Motor neuron (in vitro differentiated cells): Measurements from ENCODE around the gene NUDT4. TPM values are rescaled to one million over a fixed set of nuclear protein-coding genes. Genes with fewer than 3 reads are reported as not detected.

Experiments used
- ATAC-seq, 8 experiments: fragments of 200-7000 bp; cut with Tn5 transposase; replicated peaks in 6 of 8; 2 replicates each; pipeline ENCODE4 v1.8.0; 2021; ENCODE audit warnings: mild to moderate bottlenecking in 8 of 8, moderate library complexity in 8 of 8
- H3K27ac ChIP-seq, 2 donors: fragments of 250-450 bp; sonication (Bioruptor Pico); 2 replicates each; pipeline ENCODE4 v1.9.0; 2021; ENCODE audit warnings: antibody characterized with exemption in 2 of 2, mild to moderate bottlenecking in 2 of 2, moderate library complexity in 1 of 2
- H3K4me1 ChIP-seq, 2 donors: fragments of 250-450 bp; sonication (Bioruptor Pico); replicated peaks in 1 of 2; 2 replicates each; pipeline ENCODE4 v1.6.1; 2021; ENCODE audit warnings: antibody characterized with exemption in 2 of 2, mild to moderate bottlenecking in 2 of 2, moderate library complexity in 1 of 2
- H3K4me3 ChIP-seq, 5 donors: fragments of 250-450 bp; sonication (Bioruptor Pico); 2 replicates each; pipeline ENCODE4 v1.9.0; 2021; ENCODE audit warnings: antibody characterized with exemption in 5 of 5, mild to moderate bottlenecking in 5 of 5, moderate library complexity in 4 of 5
- WGBS, 10 experiments: fragments of 450-650 bp; shearing (Covaris generic); methylation state at CpG; one replicate each; pipeline ENCODE4 v1.0.0; 2022; 5-methylcytosine and 5-hydroxymethylcytosine counted together
- in situ Hi-C, 9 experiments: fragments of 400-800 bp; cut with MboI; loops; one replicate each; pipeline ENCODE4 v1.15.0; 2021; ENCODE audit warnings: low sequenced_read_pairs in 9 of 9, low pct_unique_long_range_greater_than_20kb in 2 of 9; ENCODE audit not compliant: unreplicated experiment in 9 of 9
- total RNA-seq, 8 experiments: library from RNA; unstranded; fragments of 300-600 nt; gene quantifications; 2 replicates each; pipeline versions ENCODE4 v1.2.3 to v1.2.4, GENCODE V29; 2022

Gene NUDT4
- total RNA-seq, 8 experiments from 2014 or later = 31.8 to 75.1 (median 39.7) TPM

DNA sequence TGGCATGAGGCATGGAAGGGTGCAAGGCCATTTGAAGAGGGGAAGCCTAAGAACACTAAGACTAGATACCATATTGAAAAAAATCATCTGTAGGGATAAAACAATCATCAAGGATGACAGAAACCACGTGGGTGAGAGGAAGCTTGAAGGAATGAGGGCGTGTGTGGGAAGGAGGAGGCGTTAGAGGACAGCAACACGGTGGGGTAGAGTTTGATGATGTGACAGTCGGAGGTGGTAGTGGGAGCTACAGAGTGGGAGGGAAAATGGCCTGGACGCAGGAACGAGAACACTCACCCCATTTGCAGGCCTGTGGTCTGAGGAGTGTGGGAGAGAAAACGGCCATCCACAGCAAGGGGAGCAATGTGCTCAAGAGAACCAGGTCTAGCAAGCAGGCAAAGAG, 25.4 kb upstream of the NUDT4 start:
- WGBS, 10 experiments = 50 to 96% (median 62%) methylated on average over 1 to 7 of the region's 8 CpGs

DNA sequence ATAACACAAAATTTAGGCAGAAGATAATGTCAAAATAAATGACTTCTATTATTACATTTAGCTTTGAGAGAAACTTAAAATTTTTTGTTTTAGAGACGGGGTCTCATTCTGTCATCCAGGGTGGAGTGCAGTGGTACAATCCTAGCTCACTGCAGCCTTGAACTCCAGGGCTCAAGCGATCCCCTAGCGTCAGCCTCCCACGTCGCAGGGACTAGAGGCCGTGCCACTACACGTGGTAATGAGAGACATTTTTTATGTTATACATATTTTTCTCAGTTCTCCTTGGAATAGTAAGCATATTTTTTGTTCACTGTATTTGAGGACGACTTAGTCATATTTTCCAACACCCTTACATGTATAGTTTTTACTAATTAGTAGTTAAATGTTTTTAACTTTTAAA, 21.5 kb upstream of the NUDT4 start:
- no peak overlapping the region for H3K4me3 ChIP-seq
- 80 to 100% (median 89%) methylated on average over 3 to 8 of the region's 8 CpGs; no CpG with 5 or more reads in 1 of the 10 experiments for WGBS, 10 experiments
- H3K27ac ChIP-seq = no peak overlapping the region
- ATAC-seq = no peak
- in situ Hi-C loops = no loop called here
- H3K4me1 ChIP-seq = no peaks in the 10 kb centered on the region

More for the DNA sequence above, 25.4 kb upstream of the NUDT4 start:
- Histone ChIP-seq H3K4me1 (peaks cover 2 to 4% of the 10 kb centered on the region in 2 donors), H3K4me3 (no peak overlapping the region), H3K27ac (no peak overlapping the region)
- no peak for ATAC-seq
- in situ Hi-C loops = no loop called here

DNA sequence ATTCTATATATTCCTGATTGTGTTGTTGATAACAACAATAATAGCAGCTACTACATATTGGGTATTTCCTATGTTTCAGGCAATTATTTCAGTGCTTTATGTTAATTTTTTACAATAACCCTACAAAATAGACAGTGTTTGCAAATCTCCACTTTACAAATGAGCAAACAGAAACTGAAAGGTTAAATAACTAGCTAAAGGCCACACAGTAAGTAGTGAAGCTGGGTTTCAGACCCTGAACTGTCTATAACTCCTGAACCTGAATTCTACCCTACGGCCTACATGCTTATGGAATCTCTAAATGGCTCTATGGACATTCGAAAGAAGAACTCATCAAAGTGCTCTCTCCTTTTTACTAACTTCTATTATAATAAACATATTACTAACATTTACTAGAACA, 19.7 kb upstream of the NUDT4 start:
- Histone ChIP-seq H3K4me3 (no peak overlapping the region), H3K4me1 (no peaks in the 10 kb centered on the region), H3K27ac (no peak overlapping the region)
- in situ Hi-C loops = no loop called here
- no peak for ATAC-seq
- 88 to 100% (median 95%) methylated on average over 1 to 2 of the region's 2 CpGs; no CpG with 5 or more reads in 2 of the 10 experiments for WGBS, 10 experiments

DNA sequence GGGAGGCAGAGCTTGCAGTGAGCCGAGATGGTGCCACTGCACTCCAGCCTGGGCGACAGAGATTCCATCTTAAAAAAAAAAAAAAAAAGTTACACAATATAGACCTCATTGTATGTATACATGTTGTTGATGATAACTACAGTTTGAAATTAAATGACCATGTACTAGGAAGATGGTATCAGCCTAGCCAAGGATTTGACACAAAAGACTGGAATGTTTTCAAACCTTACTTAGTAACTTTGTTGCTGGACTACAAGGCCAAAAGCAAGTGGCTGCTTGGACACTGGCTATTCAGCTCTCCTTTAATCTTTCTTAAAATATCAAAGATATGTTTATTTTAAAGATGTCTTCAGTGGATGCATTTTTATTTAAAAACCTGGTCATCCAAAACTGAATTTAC, 18.9 kb upstream of the NUDT4 start:
- no peak overlapping the region for H3K27ac ChIP-seq
- 80 to 100% (median 100%) methylated on average over 1 of the region's 2 CpGs; no CpG with 5 or more reads in 6 of the 10 experiments for WGBS, 10 experiments

GRCh38 chr12:93360688-93361087, 17.0 kb upstream of the NUDT4 start:
- peak in 1 of 8 experiments; percentile 53 for ATAC-seq
- in situ Hi-C loops = no loop called here
- Histone ChIP-seq H3K4me1 (no peaks in the 10 kb centered on the region), H3K4me3 (no peak overlapping the region), H3K27ac (no peak overlapping the region)
- 38 to 100% (median 68%) methylated on average over 1 to 2 of the region's 2 CpGs; no CpG with 5 or more reads in 3 of the 10 experiments for WGBS, 10 experiments

More for the DNA sequence above, 18.9 kb upstream of the NUDT4 start:
- Histone ChIP-seq H3K4me3 (no peak overlapping the region), H3K4me1 (no peaks in the 10 kb centered on the region)
- in situ Hi-C loops = no loop called here
- ATAC-seq = no peak

GRCh38 chr12:93361151-93361919, 16.4 kb upstream of the NUDT4 start:
- ATAC-seq = peak in 2 of 8 experiments; percentile 46 to 72
- in situ Hi-C loops = no loop called here
- H3K4me1 ChIP-seq = no peaks in the 10 kb centered on the region
- no peak overlapping the region for H3K27ac ChIP-seq
- WGBS, 10 experiments = 16 to 100% (median 79%) methylated on average over 1 to 5 of the region's 5 CpGs
- H3K4me3 ChIP-seq = no peak overlapping the region

GRCh38 chr12:93363841-93364297, 13.9 kb upstream of the NUDT4 start:
- Histone ChIP-seq H3K4me3 (no peak overlapping the region), H3K4me1 (no peaks in the 10 kb centered on the region), H3K27ac (no peak overlapping the region)
- 49 to 100% (median 83%) methylated on average over 1 to 3 of the region's 3 CpGs; no CpG with 5 or more reads in 1 of the 10 experiments for WGBS, 10 experiments
- no peak for ATAC-seq
- in situ Hi-C loops = no loop called here

GRCh38 chr12:93365616-93366405, 11.9 kb upstream of the NUDT4 start:
- no peak overlapping the region for H3K4me3 ChIP-seq
- ATAC-seq = no peak
- H3K4me1 ChIP-seq = no peaks in the 10 kb centered on the region
- in situ Hi-C loops = no loop called here
- 31 to 100% (median 84%) methylated on average over 1 to 7 of the region's 7 CpGs; no CpG with 5 or more reads in 1 of the 10 experiments for WGBS, 10 experiments
- no peak overlapping the region for H3K27ac ChIP-seq

GRCh38 chr12:93366422-93366821, 11.3 kb upstream of the NUDT4 start:
- H3K4me3 ChIP-seq = no peak overlapping the region
- H3K4me1 ChIP-seq = no peaks in the 10 kb centered on the region
- H3K27ac ChIP-seq = no peak overlapping the region
- 21 to 100% (median 80%) methylated on average over 1 to 4 of the region's 4 CpGs; no CpG with 5 or more reads in 1 of the 10 experiments for WGBS, 10 experiments
- ATAC-seq = no peak
- in situ Hi-C loops = no loop called here

- WGBS, 10 experiments = 94 to 100% (median 100%) methylated on average over 3 of the region's 3 CpGs; no CpG with 5 or more reads in 3 of the 10 experiments
- Histone ChIP-seq H3K4me3 (no peak overlapping the region), H3K27ac (no peak overlapping the region), H3K4me1 (no peaks in the 10 kb centered on the region)
- in situ Hi-C loops = no loop called here
- ATAC-seq = no peak
Observed at GRCh38 chr12:93368766-93369165, 9.0 kb upstream of the NUDT4 start.

DNA sequence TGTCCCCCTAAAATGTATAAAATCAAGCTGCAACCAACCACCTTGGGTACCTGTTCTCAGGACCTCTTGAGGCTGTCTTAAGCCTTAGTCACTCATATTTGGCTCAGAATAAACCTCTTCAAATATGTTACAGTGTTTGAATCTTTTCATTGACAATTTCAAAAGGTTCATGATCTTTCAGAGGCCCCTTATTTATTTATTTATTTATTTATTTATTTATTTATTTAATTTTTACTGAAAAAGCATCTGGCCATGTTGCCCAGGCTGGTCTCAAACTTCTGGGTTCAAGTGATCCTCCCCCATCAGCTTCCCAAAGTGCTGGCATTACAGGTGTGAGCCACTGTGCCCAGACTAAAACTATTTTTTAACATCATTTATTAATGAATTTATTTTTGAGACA, 8.2 kb upstream of the NUDT4 start:
- Histone ChIP-seq H3K27ac (no peak overlapping the region), H3K4me3 (no peak overlapping the region), H3K4me1 (no peaks in the 10 kb centered on the region)
- no peak for ATAC-seq
- in situ Hi-C loops = no loop called here

- ATAC-seq = no peak
- 88 to 100% (median 96%) methylated on average over 1 to 4 of the region's 6 CpGs; no CpG with 5 or more reads in 4 of the 10 experiments for WGBS, 10 experiments
- in situ Hi-C loops = no loop called here
Observed at GRCh38 chr12:93370947-93371346, 6.8 kb upstream of the NUDT4 start.

GRCh38 chr12:93373961-93374656, 3.6 kb upstream of the NUDT4 start:
- in situ Hi-C loops = no loop called here
- Histone ChIP-seq H3K4me3 (no peak overlapping the region), H3K27ac (no peak overlapping the region), H3K4me1 (peaks cover 5 to 9% of the 10 kb centered on the region in 2 donors)
- ATAC-seq = no peak
- 60 to 100% (median 84%) methylated on average over 1 to 2 of the region's 2 CpGs for WGBS, 10 experiments

More at GRCh38 chr12:93370947-93371346, 6.8 kb upstream of the NUDT4 start:
- no peak overlapping the region for H3K27ac ChIP-seq
- H3K4me3 ChIP-seq = no peak overlapping the region
- no peaks in the 10 kb centered on the region for H3K4me1 ChIP-seq
